22Rv1 (cell line): ENCODE measurements around the gene MEF2C.

Experiments used
- H3K27ac ChIP-seq: fragments of 450-650 bp; 2 replicates; pipeline ENCODE4 v1.5.1; 2017
- ZFX ChIP-seq: fragments of 450-650 bp; IDR thresholded peaks from 2 replicates; pipeline ENCODE4 v1.6.1; 2017; ENCODE audit warnings: antibody characterized with exemption, borderline replicate concordance
- TF ChIP-seq, protein P1 (sequence below): fragments of 450-650 bp; IDR thresholded peaks from 2 replicates; pipeline ENCODE4 v1.5.1; 2017; ENCODE audit warnings: mild to moderate bottlenecking

MEF2C gene

DNA sequence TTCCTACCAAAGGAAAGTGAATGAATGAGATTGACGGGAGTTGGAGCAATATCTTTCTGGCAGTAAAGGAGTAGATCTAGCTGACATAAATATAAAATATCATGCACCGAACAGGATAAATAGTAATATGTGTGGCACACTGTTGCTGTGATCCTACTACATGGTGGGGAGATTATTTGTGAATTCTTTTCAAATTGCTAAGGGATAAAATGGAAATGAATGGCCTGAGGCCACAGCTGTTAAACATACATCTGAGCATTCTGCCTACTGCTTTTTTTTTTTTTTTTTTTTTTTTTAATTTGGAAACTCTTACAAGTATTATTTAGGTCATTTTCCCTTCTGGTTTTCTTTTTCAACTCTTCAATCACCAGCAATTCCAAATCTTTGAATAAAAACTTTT lies 66.8 kb downstream of the MEF2C start:
- TF ChIP-seq, protein P1, sequence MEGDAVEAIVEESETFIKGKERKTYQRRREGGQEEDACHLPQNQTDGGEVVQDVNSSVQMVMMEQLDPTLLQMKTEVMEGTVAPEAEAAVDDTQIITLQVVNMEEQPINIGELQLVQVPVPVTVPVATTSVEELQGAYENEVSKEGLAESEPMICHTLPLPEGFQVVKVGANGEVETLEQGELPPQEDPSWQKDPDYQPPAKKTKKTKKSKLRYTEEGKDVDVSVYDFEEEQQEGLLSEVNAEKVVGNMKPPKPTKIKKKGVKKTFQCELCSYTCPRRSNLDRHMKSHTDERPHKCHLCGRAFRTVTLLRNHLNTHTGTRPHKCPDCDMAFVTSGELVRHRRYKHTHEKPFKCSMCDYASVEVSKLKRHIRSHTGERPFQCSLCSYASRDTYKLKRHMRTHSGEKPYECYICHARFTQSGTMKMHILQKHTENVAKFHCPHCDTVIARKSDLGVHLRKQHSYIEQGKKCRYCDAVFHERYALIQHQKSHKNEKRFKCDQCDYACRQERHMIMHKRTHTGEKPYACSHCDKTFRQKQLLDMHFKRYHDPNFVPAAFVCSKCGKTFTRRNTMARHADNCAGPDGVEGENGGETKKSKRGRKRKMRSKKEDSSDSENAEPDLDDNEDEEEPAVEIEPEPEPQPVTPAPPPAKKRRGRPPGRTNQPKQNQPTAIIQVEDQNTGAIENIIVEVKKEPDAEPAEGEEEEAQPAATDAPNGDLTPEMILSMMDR = no peak
- no peak for TF ChIP-seq ZFX
- H3K27ac ChIP-seq = no peak overlapping the region

DNA sequence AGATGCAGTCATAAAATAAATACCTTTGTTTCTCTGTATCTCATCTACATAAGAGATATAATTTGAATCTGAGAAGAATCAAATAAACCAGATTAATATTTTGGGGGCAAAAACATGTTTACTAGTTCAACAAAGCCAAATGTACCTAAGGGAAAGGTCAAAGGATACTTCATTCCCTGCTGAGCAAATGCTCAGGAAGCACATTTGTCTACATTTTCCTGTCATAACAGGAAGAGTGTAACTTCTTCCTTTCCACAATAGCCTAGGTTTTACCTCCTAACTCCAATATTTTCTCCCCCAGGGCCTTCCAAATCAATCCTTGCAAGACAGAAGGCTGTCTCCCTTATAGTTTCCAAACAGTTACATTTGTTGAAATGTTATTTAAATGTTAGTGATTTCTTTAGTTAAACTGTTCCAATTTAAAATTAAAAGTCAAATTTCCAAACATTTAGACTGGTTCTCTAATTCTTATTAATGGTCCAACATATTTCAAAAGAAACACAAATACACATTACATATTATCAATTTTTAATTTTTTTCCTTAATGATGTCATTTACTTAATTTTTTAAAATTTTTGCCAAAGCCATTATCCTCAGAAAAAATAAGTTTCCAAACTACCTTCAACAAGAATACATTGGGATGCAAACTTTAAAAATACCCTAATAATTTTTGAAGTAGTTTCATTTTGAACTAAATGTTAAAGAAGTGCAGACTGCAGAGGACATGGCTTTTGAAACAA lies 67.8 kb downstream of the MEF2C start:
- TF ChIP-seq ZFX = no peak
- TF ChIP-seq, protein P1 = no peak
- H3K27ac ChIP-seq = no peak overlapping the region

DNA sequence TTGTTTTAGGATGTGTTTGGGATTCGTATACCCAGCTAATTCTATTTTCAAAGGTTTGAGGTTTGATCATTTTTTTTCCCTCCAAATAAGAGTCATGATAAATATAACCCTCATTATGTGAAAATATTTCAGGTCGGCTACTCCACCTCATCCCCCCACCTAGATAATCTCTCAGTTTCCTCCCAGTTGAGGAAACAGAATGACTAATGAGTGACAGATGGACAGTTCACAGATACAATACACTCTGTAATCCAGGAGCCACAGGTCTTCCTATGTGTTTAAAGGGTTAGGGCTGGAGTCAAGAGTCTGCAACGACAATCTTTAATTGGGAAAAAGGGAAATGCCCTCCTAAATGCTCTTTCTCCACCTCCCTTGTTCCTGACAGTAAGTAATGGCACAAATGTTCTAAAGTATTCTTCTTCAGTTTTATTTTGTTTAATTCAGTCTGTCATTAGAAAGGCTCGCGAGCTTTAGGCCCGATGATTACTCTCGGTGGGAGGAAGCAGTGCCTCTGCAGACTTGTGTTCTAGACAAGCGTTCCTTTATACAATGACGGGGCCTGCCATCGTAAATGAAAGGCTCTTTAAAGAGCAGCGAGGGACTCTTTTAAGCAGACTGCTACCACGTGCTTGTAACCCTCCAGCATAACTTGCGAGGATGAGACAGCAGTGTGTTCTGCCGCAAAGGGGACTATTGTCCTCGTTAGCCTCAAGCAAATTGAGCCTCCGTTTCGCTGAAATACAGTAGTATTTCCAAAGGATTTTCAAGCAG lies 69.0 kb downstream of the MEF2C start:
- TF ChIP-seq ZFX = no peak
- TF ChIP-seq, protein P1 = no peak
- H3K27ac ChIP-seq = no peak overlapping the region

DNA sequence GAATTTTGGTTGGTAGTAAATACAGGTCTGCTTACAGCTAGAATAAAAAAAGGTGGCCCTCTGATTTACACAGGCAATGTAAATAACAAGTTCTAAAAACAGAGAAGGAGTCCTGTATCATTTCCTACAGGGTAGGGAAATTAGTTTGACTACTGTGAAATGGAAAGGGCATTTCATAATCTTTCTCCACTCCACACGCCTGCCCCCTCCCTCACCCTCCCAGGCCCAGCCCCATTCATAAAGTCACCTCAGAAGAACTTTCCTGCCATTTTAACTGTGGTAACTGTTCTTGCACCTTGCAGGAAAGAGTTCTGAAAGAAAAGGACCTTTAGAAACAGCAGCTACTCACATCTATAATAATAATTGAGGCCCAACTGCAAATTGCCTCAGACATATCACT lies 69.7 kb downstream of the MEF2C start:
- H3K27ac ChIP-seq = no peak overlapping the region
- TF ChIP-seq ZFX = no peak

DNA sequence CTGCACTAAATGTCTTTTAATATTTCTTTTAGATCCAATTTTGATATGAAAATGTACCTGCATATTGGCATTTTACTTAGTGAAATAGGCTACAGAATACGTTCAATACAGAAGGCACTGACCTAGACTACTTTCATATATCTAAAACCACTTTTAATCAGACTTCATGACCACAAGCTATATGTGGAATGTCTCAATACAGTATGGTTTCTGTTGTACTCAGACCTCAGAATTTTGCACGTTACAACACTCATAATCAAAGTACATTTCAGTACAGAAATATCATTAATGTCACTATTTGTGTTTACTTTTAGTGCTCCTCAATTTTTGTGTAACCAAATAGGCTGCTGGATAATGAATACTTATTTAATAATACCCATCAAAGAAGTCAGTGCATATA lies 74.8 kb downstream of the MEF2C start:
- no peak overlapping the region for H3K27ac ChIP-seq
- TF ChIP-seq, protein P1 = no peak
- no peak for TF ChIP-seq ZFX

DNA sequence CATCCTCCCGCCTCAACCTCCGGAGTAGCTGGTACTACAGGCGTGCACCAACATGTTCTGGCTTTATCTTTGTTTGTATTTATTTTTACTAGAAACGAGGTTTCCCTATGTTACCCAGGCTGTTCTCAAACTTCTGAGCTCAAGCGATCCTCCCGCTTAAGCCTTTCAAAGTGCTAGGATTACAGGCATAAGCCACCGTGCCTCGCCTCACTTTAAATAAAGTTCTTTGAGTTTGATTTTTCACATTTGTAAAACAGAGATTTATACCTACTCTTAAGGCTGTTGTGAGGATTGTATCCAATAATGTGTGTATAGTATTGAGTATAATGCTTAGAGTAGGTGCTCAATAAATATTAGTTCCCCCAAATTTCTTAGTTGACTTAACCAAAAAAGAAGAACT lies 75.7 kb downstream of the MEF2C start:
- TF ChIP-seq, protein P1 = no peak
- TF ChIP-seq ZFX = no peak

DNA sequence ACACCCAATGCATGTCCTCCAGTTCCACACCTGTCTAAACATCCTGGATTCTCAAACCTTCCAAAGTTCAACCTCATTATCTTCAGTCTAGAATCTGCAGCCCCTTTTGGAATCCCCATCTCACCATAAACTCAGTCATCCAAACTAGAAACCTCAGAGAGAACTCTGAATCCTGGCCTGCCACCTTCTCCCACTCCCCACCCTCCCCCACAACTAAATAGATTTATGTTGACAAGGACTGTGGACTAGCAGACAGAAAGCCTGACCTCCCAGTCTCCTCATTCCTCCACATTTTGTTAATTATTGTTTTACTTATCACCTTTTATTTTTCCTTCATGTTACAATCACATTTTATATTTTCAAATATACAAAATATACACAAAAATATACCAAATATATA lies 76.6 kb downstream of the MEF2C start:
- TF ChIP-seq ZFX = no peak
- TF ChIP-seq, protein P1 = no peak
- no peak overlapping the region for H3K27ac ChIP-seq

More for the DNA sequence above, 75.7 kb downstream of the MEF2C start:
- H3K27ac ChIP-seq = no peak overlapping the region
